Activated CD4-positive, alpha-beta T cell treated with anti-CD3 and anti-CD28 coated beads for 48 hours (primary cell): ENCODE measurements around the gene PGRMC1.
"Not testable (repeated sequence)": the region's sequence is repeated elsewhere in the genome, so short reads cannot be mapped to it uniquely, and the experiment has no call there.

Experiments used
- DNase-seq: peaks from one replicate; pipeline ENCODE4 v3.0.0-alpha.2; 2020

The PGRMC1 gene

DNA sequence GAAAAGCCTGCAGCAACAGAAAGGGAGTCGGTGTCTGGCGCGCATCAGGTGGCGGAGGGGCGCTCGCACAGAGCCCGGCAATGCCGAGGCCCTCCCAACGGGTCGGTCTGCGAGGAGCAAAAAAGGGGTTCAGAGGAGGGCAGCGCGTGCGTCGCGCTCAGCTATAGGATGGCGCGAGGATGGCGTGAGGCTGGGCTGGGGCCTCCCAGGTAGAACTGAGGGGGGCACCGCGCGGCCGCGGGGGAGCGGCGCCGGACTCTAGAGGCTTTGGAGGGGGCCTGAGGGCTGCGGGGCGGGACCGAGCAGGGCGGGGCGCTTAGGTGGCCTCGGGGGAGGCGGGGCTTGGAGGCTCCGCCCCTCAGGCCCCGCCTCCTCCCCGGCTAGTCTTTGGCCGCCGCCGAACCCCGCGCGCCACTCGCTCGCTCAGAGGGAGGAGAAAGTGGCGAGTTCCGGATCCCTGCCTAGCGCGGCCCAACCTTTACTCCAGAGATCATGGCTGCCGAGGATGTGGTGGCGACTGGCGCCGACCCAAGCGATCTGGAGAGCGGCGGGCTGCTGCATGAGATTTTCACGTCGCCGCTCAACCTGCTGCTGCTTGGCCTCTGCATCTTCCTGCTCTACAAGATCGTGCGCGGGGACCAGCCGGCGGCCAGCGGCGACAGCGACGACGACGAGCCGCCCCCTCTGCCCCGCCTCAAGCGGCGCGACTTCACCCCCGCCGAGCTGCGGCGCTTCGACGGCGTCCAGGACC, at the start of gene PGRMC1:
TSS of gene PGRMC1 (plus strand) at position 414 of the 751 bp plus-strand sequence. CDS start at position 493, 79 bp downstream.
- DNase-seq: peak; percentile 81

- no peak for DNase-seq
Observed at GRCh38 chrX:119186763-119187162, 49.3 kb upstream of the PGRMC1 start.

- no peak for DNase-seq
Observed at GRCh38 chrX:119187298-119187697, 48.8 kb upstream of the PGRMC1 start.

GRCh38 chrX:119189115-119189514, 47.0 kb upstream of the PGRMC1 start:
- no peak for DNase-seq

GRCh38 chrX:119189595-119189994, 46.5 kb upstream of the PGRMC1 start:
- no peak for DNase-seq

DNA sequence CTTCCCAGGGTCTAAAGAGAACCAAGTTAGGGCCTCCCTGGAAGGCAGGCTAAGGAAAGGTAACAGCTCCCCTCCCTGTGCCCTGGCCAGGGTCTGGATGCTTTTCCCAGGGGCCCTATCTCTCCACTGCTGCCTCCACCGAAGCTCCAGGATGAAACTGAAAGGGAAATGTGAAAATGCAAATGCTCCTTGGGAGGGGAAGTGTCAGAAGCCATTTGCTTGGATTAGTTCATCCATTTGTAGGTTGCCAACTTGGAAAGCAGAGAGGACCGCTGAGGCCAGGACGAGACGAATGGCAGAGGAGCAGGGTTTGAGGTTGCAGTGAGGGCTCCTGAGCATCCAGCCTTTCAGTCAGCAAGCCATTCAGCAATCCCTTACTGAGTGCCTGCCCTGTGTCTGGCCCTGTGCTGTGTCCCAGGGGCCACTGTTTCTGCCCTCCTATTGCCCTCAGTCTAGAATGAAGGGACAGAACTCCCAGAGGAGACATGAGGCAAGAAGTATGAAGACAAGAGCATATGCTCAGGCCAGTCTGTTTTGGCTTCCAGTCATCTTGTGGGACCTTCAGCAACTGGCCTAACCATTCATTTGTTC, 45.9 kb upstream of the PGRMC1 start:
- DNase-seq: no peak

- no peak for DNase-seq
Observed at GRCh38 chrX:119190831-119191230, 45.3 kb upstream of the PGRMC1 start.

- no peak for DNase-seq
Observed at GRCh38 chrX:119194621-119195020, 41.5 kb upstream of the PGRMC1 start.

DNA sequence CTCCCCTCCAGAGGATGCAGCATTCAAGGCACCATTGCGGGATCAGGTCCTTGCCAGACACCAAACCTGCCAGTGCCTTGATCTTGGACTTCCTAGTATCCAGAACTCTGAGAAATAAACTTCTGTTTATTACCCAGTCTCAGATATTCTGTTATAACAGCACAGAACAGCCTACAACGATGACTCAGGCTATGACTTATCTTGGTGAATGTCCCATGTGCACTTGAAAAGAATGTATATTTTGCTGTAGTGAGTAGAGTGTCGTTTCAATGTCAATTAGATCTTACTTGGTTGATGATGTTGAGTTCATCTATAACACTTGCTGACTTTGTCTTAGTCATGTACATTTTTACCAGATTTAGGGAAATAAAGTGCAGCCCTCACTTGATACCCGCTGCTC, 34.5 kb upstream of the PGRMC1 start:
- DNase-seq: no peak

GRCh38 chrX:119206203-119206602, 29.9 kb upstream of the PGRMC1 start:
- DNase-seq: no peak

GRCh38 chrX:119207483-119207882, 28.6 kb upstream of the PGRMC1 start:
- not testable (repeated sequence) for DNase-seq

GRCh38 chrX:119208401-119209057, 27.6 kb upstream of the PGRMC1 start:
- DNase-seq: no peak

GRCh38 chrX:119210931-119211648, 25.0 kb upstream of the PGRMC1 start:
- DNase-seq: not testable (repeated sequence)

DNA sequence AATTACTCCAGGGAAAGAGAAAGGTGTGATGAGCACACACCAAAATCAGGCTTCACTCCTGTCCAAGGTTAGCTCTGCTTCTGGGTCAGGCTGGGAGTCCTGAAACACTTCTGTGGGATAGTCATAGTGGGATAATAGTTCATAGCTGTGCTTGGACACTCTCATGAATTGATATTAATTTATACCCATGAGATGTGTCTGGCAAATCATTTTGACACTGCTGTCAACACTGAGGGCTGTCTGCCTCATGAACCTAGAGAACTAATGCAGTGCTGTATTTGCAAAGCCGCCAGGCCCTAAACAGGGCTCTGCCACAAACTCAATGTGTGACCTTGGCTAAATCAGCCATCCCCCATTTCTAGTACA, 24.5 kb upstream of the PGRMC1 start:
- no peak for DNase-seq

GRCh38 chrX:119218198-119218597, 17.9 kb upstream of the PGRMC1 start:
- DNase-seq: no peak

DNA sequence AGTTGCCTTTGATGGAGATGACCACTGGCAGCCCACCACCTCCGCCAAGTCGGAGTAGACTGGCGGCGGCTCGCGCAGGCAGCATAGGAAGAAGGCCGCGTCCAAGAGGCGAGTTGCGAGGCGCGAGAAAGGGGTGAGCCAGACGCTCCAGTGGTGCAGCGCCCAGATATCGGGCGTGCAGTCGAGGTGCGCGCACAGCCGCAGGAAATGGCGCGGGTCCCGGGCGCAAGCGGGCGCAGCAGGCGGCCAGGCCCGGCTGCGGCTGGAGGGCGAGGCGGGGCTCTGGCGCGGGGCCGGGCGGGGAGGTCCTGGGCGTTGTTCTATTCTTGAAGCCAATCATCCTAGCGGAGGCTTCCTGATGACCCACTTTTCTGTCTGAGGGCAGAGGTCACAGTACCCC, 13.2 kb upstream of the PGRMC1 start:
- DNase-seq: no peak

DNA sequence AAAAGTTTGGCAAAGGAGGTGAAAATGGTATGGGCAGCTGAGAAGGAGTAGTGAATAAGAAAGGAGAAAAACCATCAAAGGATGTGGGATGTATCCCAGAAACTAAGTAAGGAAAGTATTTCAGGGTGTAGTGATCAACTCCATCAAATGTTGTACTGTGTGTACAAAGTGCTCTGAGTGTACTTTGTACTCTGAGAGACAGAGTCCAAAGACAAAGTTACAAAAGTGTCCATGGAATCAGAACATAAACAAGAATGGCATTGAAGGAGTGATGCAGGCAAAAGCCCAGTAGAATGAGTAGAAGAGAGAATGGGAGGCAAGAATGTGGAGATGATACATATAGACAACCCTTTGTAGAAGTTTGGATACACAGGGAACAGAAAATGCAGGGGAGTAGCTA, 12.3 kb upstream of the PGRMC1 start:
- DNase-seq: no peak

GRCh38 chrX:119226446-119226845, 9.6 kb upstream of the PGRMC1 start:
- DNase-seq: no peak

DNA sequence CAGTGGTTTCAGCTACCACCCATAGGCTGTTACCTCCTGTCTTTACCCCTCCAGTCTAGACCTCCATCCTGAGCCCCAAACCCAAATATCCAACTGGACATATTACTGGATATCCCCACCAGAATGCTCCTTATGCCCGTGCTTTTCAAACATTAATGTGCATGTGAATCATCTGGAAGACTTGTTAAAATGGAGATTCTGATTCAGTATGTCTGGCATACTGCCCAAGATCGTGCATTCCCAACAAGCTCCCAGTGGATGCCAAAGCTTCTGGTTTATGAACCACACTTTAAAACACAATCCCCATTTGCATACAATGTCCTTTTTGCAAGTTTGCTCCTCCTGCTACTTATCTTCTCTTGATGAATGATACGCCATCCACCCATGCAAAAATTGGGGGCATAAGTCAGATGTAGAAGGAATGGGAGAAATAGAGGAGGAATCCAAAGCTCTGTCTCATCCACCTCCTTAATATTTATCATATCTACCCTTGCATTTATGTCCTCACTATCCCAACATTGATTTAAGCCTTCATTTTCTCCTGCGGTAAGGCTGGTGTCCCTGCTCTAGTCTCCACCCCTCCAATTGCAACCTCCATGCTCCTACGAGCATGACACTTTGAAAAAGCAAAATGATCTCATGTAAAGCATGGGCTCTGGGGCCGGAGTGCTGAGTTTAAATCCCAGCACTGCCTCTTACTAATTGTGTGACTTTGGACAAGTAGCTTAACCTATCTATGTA, 7.4 kb upstream of the PGRMC1 start:
- DNase-seq: no peak

- no peak for DNase-seq
Observed at GRCh38 chrX:119229253-119229615, 6.9 kb upstream of the PGRMC1 start.

- DNase-seq: peak; percentile 4
Observed at GRCh38 chrX:119230850-119231249, 5.2 kb upstream of the PGRMC1 start.

DNA sequence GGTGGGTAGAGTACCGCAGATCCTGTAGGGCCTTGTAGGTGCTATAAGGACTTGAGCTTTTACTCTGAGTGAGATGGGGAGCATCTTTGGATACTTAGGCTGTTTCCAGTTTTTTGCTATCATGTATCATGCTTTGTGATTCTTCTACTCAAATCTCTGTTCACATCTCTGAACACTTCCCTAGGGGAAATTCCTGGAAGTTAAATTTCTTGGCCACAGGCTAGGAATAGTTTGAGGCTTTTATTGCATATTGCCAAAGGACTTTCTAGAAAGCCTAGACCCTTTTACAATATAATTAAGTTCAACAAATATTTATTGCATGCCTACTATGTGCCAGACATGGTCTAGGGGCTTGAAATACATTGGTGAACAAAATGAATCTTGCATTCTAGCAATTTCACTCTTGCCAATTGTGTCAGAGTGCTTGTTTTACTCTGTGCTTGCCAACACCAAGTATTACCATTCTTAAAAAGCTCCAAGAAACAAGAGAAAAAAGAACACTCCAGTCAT, 4.1 kb upstream of the PGRMC1 start:
- no peak for DNase-seq

- DNase-seq: no peak
Observed at GRCh38 chrX:119235051-119235511, 1.0 kb upstream of the PGRMC1 start.
